AG09309 (cell line): ENCODE results near the gene NFE2.
"Not testable (repeated sequence)": the region's sequence is repeated elsewhere in the genome, so short reads cannot be mapped to it uniquely, and the experiment has no call there.

ENCODE experiments used
- DNase-seq: peaks from one replicate; pipeline ENCODE4 v3.0.0-alpha.2; 2010; ENCODE audit warnings: low read depth
- H3K4me3 ChIP-seq: 2 replicates; pipeline ENCODE4 v1.5.1; 2011; ENCODE audit warnings: mild to moderate bottlenecking, low read depth, low read length, moderate library complexity; ENCODE audit not compliant: control insufficient read depth
- CTCF ChIP-seq: IDR thresholded peaks from 2 replicates; pipeline ENCODE4 v1.5.1; 2011; ENCODE audit warnings: mild to moderate bottlenecking, low read depth, low read length, inconsistent platforms; ENCODE audit not compliant: insufficient read depth, control insufficient read depth; ENCODE audit errors: missing control alignments

The NFE2 gene

GRCh38 chr12:54328595-54329337 lies 28.0 kb upstream of the NFE2 start:
- H3K4me3 ChIP-seq = no peak overlapping the region
- no peak for DNase-seq
- no peak for TF ChIP-seq CTCF

- peak overlapping the region; percentile 82 for H3K4me3 ChIP-seq
- not testable (repeated sequence) for DNase-seq
Observed at GRCh38 chr12:54325442-54326109, 24.8 kb upstream of the NFE2 start.

GRCh38 chr12:54324617-54325441 lies 24.0 kb upstream of the NFE2 start, which contains the start of gene COPZ1:
COPZ1 (plus strand) TSS chr12:54325131; CDS start chr12:54325164, 33 bp downstream.
- peak; percentile 78 for TF ChIP-seq CTCF
- peak within 1 kb of the TSS; percentile 82 for H3K4me3 ChIP-seq
- peak; percentile 100 for DNase-seq

GRCh38 chr12:54321363-54321762 lies 20.5 kb upstream of the NFE2 start:
- TF ChIP-seq CTCF = no peak
- H3K4me3 ChIP-seq = no peak overlapping the region
- no peak for DNase-seq

- not testable (repeated sequence) for DNase-seq, H3K4me3 ChIP-seq
Observed at GRCh38 chr12:54312309-54312708, 11.5 kb upstream of the NFE2 start.

GRCh38 chr12:54311051-54311450 lies 10.2 kb upstream of the NFE2 start:
- no peak for DNase-seq
- no peak for TF ChIP-seq CTCF
- H3K4me3 ChIP-seq = no peak overlapping the region

GRCh38 chr12:54306925-54307741 lies 6.3 kb upstream of the NFE2 start:
- DNase-seq = peak; percentile 7
- TF ChIP-seq CTCF = no peak

More at GRCh38 chr12:54306925-54307741, 6.3 kb upstream of the NFE2 start:
- no peak overlapping the region for H3K4me3 ChIP-seq
